GM12878 (cell line): ENCODE results near the gene TFCP2L1.

Source experiments
- CHD2 ChIP-seq: IDR thresholded peaks from 2 replicates; pipeline ENCODE4 v1.6.1; 2011; ENCODE audit warnings: low read depth, low read length, improper control_type of control experiment, borderline replicate concordance
- CTCF ChIP-seq, 3 experiments: IDR thresholded peaks in 2 of 3; conservative IDR thresholded peaks in 1 of 3; 2 replicates each; pipeline ENCODE4 v1.5.1; 2011; ENCODE audit warnings: low read depth in 3 of 3, low read length in 3 of 3, mild to moderate bottlenecking in 3 of 3, control low read depth in 2 of 3, moderate library complexity in 2 of 3, inconsistent platforms in 1 of 3, mixed read lengths in 1 of 3; ENCODE audit not compliant: control insufficient read depth in 2 of 3, insufficient read depth in 1 of 3; ENCODE audit errors: extremely low read depth in 1 of 3
- EGR1 ChIP-seq, 2 experiments: IDR thresholded peaks; 1 replicate in 1 of 2; 2 replicates in 1 of 2; pipeline ENCODE4 v1.6.1; 2011 to 2012; ENCODE audit warnings: low read depth in 2 of 2, low read length in 2 of 2, borderline replicate concordance in 1 of 2, mild to moderate bottlenecking in 1 of 2, moderate library complexity in 1 of 2
- ESRRA ChIP-seq: IDR thresholded peaks from 2 replicates; pipeline ENCODE4 v1.6.1; 2012; ENCODE audit warnings: mild to moderate bottlenecking, low read length, improper control_type of control experiment
- HDGF ChIP-seq: fragments of 450-650 bp; IDR thresholded peaks from 2 replicates; pipeline ENCODE4 v1.6.1; 2016; ENCODE audit warnings: antibody characterized with exemption
- MEF2A ChIP-seq: IDR thresholded peaks from 2 replicates; pipeline ENCODE4 v1.6.1; 2011; ENCODE audit warnings: low read depth, mild to moderate bottlenecking, low read length, moderate library complexity; ENCODE audit not compliant: insufficient read depth
- POLR2A ChIP-seq: IDR thresholded peaks from 2 replicates; pipeline ENCODE4 v1.6.1; 2011; ENCODE audit warnings: low read depth, mild to moderate bottlenecking, low read length
- POLR2AphosphoS5 ChIP-seq: IDR thresholded peaks from 2 replicates; pipeline ENCODE4 v1.6.1; 2011; ENCODE audit warnings: mild to moderate bottlenecking, low read length, inconsistent platforms
- RAD21 ChIP-seq: IDR thresholded peaks from 2 replicates; pipeline ENCODE4 v1.6.1; 2011; ENCODE audit warnings: mild to moderate bottlenecking, low read depth, low read length, moderate library complexity; ENCODE audit not compliant: insufficient read depth
- SIN3A ChIP-seq: IDR thresholded peaks from 2 replicates; pipeline ENCODE4 v1.6.1; 2012; ENCODE audit warnings: low read depth, low read length, improper control_type of control experiment
- SUZ12 ChIP-seq: fragments of 200-600 bp; sonication (generic); IDR thresholded peaks from one replicate; pipeline ENCODE4 v1.6.1; 2018; ENCODE audit warnings: antibody characterized with exemption, mild to moderate bottlenecking; ENCODE audit not compliant: unreplicated experiment
- ZBTB33 ChIP-seq: fragments of 450-650 bp; IDR thresholded peaks from 2 replicates; pipeline ENCODE4 v1.6.1; 2017; ENCODE audit warnings: mild to moderate bottlenecking
- ZNF687 ChIP-seq: fragments of 450-650 bp; IDR thresholded peaks from 2 replicates; pipeline ENCODE4 v1.6.1; 2017; ENCODE audit warnings: mild to moderate bottlenecking, moderate library complexity
- ZSCAN29 ChIP-seq: fragments of 450-650 bp; IDR thresholded peaks from 2 replicates; pipeline ENCODE4 v1.6.1; 2017; ENCODE audit warnings: mild to moderate bottlenecking, moderate library complexity

- TF ChIP-seq CHD2 (no peak), ZBTB33 (no peak), ZNF687 (no peak), POLR2A (no peak), ZSCAN29 (no peak), EGR1 (IDR thresholded peaks at IDR 0.05; ENCODE audit: borderline replicate concordance in 1 of 2, low read depth in 2 of 2, low read length in 2 of 2) (no peak), CTCF (IDR thresholded peaks at IDR 0.05 in 2 of 3, conservative IDR thresholded peaks at IDR 0.05 in 1 of 3; ENCODE audit: control insufficient read depth in 2 of 3, extremely low read depth in 1 of 3, insufficient read depth in 1 of 3, low read depth in 3 of 3, low read length in 3 of 3) (no peak), SUZ12 (no peak), POLR2AphosphoS5 (no peak), MEF2A (no peak), ESRRA (no peak), HDGF (no peak), RAD21 (no peak), SIN3A (no peak)
Measured at GRCh38 chr2:121234144-121234543, 50.9 kb downstream of the TFCP2L1 start.
